HepG2 (cell line): Measurements from ENCODE around the gene TLE2. TPM values are rescaled to one million over a fixed set of nuclear protein-coding genes. Genes with fewer than 3 reads are reported as not detected.
A peak's percentile ranks its signal among the peaks of the same experiment; 100 is the strongest.

ENCODE experiments used
- ATF2 ChIP-seq: sonication (generic); formaldehyde crosslinking; IDR thresholded peaks from 2 replicates; pipeline ENCODE4 v1.4.0; 2020; ENCODE audit warnings: missing genetic modification reagents
- CCDC6 ChIP-seq: sonication (generic); formaldehyde crosslinking; IDR thresholded peaks from 2 replicates; pipeline ENCODE4 v1.8.1; 2022; ENCODE audit warnings: mild to moderate bottlenecking, missing genetic modification reagents, moderate library complexity
- EP300 ChIP-seq, 3 experiments: sonication (generic) in 1 of 3; formaldehyde crosslinking in 1 of 3; IDR thresholded peaks; 2 replicates each; pipeline versions ENCODE4 v1.5.1 to v1.6.1; 2011 to 2020; ENCODE audit warnings: low read depth in 2 of 3, low read length in 2 of 3, borderline replicate concordance in 1 of 3, improper control_type of control experiment in 1 of 3, mild to moderate bottlenecking in 1 of 3, missing genetic modification reagents in 1 of 3, moderate library complexity in 1 of 3
- ESRRA ChIP-seq: sonication (generic); formaldehyde crosslinking; IDR thresholded peaks from 2 replicates; pipeline ENCODE4 v1.5.1; 2020; ENCODE audit warnings: mild to moderate bottlenecking, low read depth, missing genetic modification reagents
- FOXA3 ChIP-seq: IDR thresholded peaks from 2 replicates; pipeline ENCODE4 v1.6.1; 2016; ENCODE audit warnings: missing genetic modification reagents, missing compliant biosample characterization
- GATAD2A ChIP-seq: IDR thresholded peaks from 2 replicates; pipeline ENCODE4 v1.6.1; 2016
- MEIS2 ChIP-seq: sonication (generic); formaldehyde crosslinking; IDR thresholded peaks from 2 replicates; pipeline ENCODE4 v1.9.0; 2021; ENCODE audit warnings: mild to moderate bottlenecking, missing genetic modification reagents
- NFIB ChIP-seq: sonication (generic); formaldehyde crosslinking; IDR thresholded peaks from 2 replicates; pipeline ENCODE4 v1.9.0; 2021; ENCODE audit warnings: missing genetic modification reagents, mild to moderate bottlenecking, borderline replicate concordance
- NFYB ChIP-seq: sonication (generic); formaldehyde crosslinking; IDR thresholded peaks from 2 replicates; pipeline ENCODE4 v1.4.0; 2020; ENCODE audit warnings: missing genetic modification reagents
- NPAS2 ChIP-seq: sonication (generic); formaldehyde crosslinking; IDR thresholded peaks from 2 replicates; pipeline ENCODE4 v1.8.0; 2022; ENCODE audit warnings: mild to moderate bottlenecking, missing genetic modification reagents, borderline replicate concordance
- RBFOX2 ChIP-seq: fragments of 200-400 bp; formaldehyde crosslinking; IDR thresholded peaks from 2 replicates; pipeline ENCODE4 v1.6.1; 2017; ENCODE audit warnings: low read depth, mild to moderate bottlenecking, low read length
- RFX5 ChIP-seq: IDR thresholded peaks from 2 replicates; pipeline ENCODE4 v1.6.1; 2011; ENCODE audit warnings: low read depth, low read length, improper control_type of control experiment
- SP1 ChIP-seq, 2 experiments: fragments of 450-650 bp in 1 of 2; sonication (generic) in 1 of 2; formaldehyde crosslinking in 1 of 2; IDR thresholded peaks; 2 replicates each; pipeline versions ENCODE4 v1.4.0 to v1.6.1; 2016 to 2020; ENCODE audit warnings: missing genetic modification reagents in 1 of 2
- TFE3 ChIP-seq: IDR thresholded peaks from 2 replicates; pipeline ENCODE4 v1.6.1; 2016
- YY1 ChIP-seq: IDR thresholded peaks from 2 replicates; pipeline ENCODE4 v1.6.1; 2011; ENCODE audit warnings: low read length, low read depth, moderate library complexity, mild to moderate bottlenecking; ENCODE audit not compliant: insufficient read depth, insufficient replicate concordance
- ZNF619 ChIP-seq: sonication (generic); formaldehyde crosslinking; IDR thresholded peaks from 2 replicates; pipeline ENCODE4 v1.4.0; 2020; ENCODE audit warnings: mild to moderate bottlenecking, missing genetic modification reagents
- ZNF7 ChIP-seq: IDR thresholded peaks from 2 replicates; pipeline ENCODE4 v1.6.1; 2016; ENCODE audit warnings: missing biosample characterization, missing genetic modification reagents
- polyA plus RNA-seq, 8 experiments: library from polyadenylated mRNA; depleted of rRNA in 3 of 8; stranded (reverse) in 7 of 8; unstranded in 1 of 8; fragments of >200 nt; fragmentation: Illumina TruSeq in 4 of 8; extraction: Trizol in 4 of 8; gene quantifications; 2 replicates each; pipeline versions ENCODE4 v1.2.1 to v1.2.3, GENCODE V29; 2011 to 2016; ENCODE audit warnings: low read depth in 4 of 8, missing spikeins in 1 of 8, mixed read lengths in 1 of 8; ENCODE audit not compliant: insufficient read depth in 1 of 8
- total RNA-seq, 5 experiments: library from RNA; depleted of rRNA; stranded (reverse); fragments of >200 nt; fragmentation: Illumina TruSeq; extraction: Trizol; gene quantifications; 2 replicates each; pipeline ENCODE4 v1.2.3, GENCODE V29; 2016; ENCODE audit warnings: low read depth in 1 of 5
- TF ChIP-seq, protein P1 (sequence below): sonication (generic); formaldehyde crosslinking; IDR thresholded peaks from 2 replicates; pipeline ENCODE4 v1.4.0; 2020; ENCODE audit warnings: missing genetic modification reagents
- TF ChIP-seq, protein P2 (sequence below): sonication (generic); formaldehyde crosslinking; IDR thresholded peaks from 2 replicates; pipeline ENCODE4 v1.4.0; 2020; ENCODE audit warnings: mild to moderate bottlenecking, missing genetic modification reagents
- TF ChIP-seq, protein P3 (sequence below): sonication (generic); formaldehyde crosslinking; IDR thresholded peaks from 2 replicates; pipeline ENCODE4 v1.5.0; 2020; ENCODE audit warnings: missing genetic modification reagents

Gene TLE2
- total and polyA plus RNA-seq, 2 of the 13 experiments (the other 11 are each of a cell fraction or from before 2014, with no cell fraction given): 0.07 to 0.81 TPM

GRCh38 chr19:2977001-2977745 is 51.9 kb downstream of the TLE2 start, which contains the start of gene TLE6 (continued):
- TF ChIP-seq ESRRA (CRISPR knock-in tag) (peak; percentile 55; the same call in 1 of the 2 replicates), NFIB (no peak), CCDC6 (CRISPR knock-in tag) (peak; percentile 75; the same call in 1 of the 2 replicates), RFX5 (peak; percentile 33; the same call in 1 of the 2 replicates), NPAS2 (no peak), MEIS2 (CRISPR knock-in tag) (peak; percentile 29; the same call in 1 of the 2 replicates), ZNF619 (no peak), TFE3 (peak; percentile 70; the same call in 1 of the 2 replicates), NFYB (CRISPR knock-in tag) (peak; percentile 90), SP1 (IDR thresholded peaks at IDR 0.05) (no peak), SP1 (CRISPR knock-in tag; IDR thresholded peaks at IDR 0.05) (peak; percentile 89), YY1 (peak; percentile 86), ZNF7 (CRISPR knock-in tag) (no peak), RBFOX2 (0 out of 2 replicates have a peak, but pooled peaks have one; percentile 31), GATAD2A (CRISPR knock-in tag) (peak; percentile 55; the same call in 1 of the 2 replicates), FOXA3 (CRISPR knock-in tag) (peak; percentile 38; the same call in 1 of the 2 replicates), EP300 (IDR thresholded peaks at IDR 0.05; ENCODE audit: low read depth in 2 of 2, low read length in 2 of 2) (peak in 1 of 2 experiments; percentile 55; a peak in 2 of 4 replicates), EP300 (CRISPR knock-in tag; IDR thresholded peaks at IDR 0.05; ENCODE audit: borderline replicate concordance) (no peak), ATF2 (CRISPR knock-in tag) (peak; percentile 28; the same call in 1 of the 2 replicates)
- TF ChIP-seq, protein P1, sequence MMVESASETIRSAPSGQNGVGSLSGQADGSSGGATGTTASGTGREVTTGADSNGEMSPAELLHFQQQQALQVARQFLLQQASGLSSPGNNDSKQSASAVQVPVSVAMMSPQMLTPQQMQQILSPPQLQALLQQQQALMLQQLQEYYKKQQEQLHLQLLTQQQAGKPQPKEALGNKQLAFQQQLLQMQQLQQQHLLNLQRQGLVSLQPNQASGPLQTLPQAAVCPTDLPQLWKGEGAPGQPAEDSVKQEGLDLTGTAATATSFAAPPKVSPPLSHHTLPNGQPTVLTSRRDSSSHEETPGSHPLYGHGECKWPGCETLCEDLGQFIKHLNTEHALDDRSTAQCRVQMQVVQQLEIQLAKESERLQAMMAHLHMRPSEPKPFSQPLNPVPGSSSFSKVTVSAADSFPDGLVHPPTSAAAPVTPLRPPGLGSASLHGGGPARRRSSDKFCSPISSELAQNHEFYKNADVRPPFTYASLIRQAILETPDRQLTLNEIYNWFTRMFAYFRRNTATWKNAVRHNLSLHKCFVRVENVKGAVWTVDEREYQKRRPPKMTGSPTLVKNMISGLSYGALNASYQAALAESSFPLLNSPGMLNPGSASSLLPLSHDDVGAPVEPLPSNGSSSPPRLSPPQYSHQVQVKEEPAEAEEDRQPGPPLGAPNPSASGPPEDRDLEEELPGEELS (CRISPR knock-in tag): peak; percentile 41; the same call in 1 of the 2 replicates
- TF ChIP-seq, protein P2, sequence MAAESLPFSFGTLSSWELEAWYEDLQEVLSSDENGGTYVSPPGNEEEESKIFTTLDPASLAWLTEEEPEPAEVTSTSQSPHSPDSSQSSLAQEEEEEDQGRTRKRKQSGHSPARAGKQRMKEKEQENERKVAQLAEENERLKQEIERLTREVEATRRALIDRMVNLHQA (CRISPR knock-in tag): no peak
- TF ChIP-seq, protein P3, sequence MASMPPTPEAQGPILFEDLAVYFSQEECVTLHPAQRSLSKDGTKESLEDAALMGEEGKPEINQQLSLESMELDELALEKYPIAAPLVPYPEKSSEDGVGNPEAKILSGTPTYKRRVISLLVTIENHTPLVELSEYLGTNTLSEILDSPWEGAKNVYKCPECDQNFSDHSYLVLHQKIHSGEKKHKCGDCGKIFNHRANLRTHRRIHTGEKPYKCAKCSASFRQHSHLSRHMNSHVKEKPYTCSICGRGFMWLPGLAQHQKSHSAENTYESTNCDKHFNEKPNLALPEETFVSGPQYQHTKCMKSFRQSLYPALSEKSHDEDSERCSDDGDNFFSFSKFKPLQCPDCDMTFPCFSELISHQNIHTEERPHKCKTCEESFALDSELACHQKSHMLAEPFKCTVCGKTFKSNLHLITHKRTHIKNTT (CRISPR knock-in tag): no peak
